ENCODE measurements around the gene KIF2A. TPM values are rescaled to one million over a fixed set of nuclear protein-coding genes. Genes with fewer than 3 reads are reported as not detected.

Gene KIF2A
- 42.9 TPM for total RNA-seq (2021; ENCODE audit: unreplicated experiment)
- 12.5 and 19.4 TPM in 2 replicates for polyA plus RNA-seq (2012)
- Bru-seq, nascent RNA, result percentile 78 among the genes with signal in this experiment
- BruChase-seq, experiment 1, labeled RNA remaining after a 6-hour chase, result percentile 80 among the genes with signal in this experiment
- percentile 75 among the genes with signal in this experiment for BruChase-seq, experiment 2, labeled RNA remaining after a 2-hour chase
- long read RNA-seq, transcript KIF2A-202 (20 exons, 2,539 nt), result major isoform, 12 of 40 reads
- long read RNA-seq, partial matches to known transcripts, result 3 of 40 reads
- long read RNA-seq, other reads (novel, unspliced or antisense), result 25 of 40 reads

DNA sequence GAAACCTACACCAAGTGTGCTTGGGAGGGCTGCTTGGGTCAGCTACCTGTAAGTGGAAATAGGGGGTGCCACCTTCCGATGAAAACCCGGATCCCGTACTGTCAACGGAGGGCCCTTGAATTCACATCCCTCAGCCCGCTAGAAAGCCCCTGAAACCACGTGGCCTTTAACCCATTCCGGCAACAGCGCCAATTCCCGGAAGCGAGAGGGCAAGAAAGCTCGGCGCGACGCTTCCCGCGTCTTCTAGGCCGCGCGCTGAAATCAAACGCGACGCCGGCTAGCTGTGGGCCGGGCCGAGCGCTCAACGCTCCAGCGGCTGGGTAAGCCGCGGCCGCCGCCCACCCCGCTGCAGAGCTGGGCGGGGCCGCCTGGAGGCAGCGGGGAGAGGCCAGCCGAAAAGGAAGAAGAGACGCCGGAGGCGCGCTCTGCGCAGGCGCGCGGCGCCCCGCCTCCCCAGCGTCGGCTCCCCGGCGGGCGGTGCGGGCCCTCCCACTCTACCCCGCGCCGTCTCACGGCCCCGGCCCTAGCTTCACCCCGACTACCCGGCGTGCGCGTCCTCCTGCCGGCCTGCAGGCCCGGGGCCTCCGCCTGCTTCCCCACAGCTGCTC lies at the start of gene KIF2A:
Gene KIF2A (plus strand): TSS at position 492 of the 608 bp plus-strand sequence. CDS start 267 bp downstream, outside the sequence.
- POLR2A ChIA-PET, result interaction anchor here (0.8 to 0.9 kb wide), 2 partner anchors 9 to 23 kb away, joined by 3 to 4 read pairs; no protein-coding TSS in a partner anchor
- Histone ChIP-seq H4K20me1 (ENCODE audit: insufficient read depth) (no peaks in the 10 kb centered on the region; the same call in 1 of the 2 replicates), H3K4me1 (ENCODE audit: control insufficient read depth in 1 of 2, insufficient read depth in 2 of 2, low read length in 2 of 2) (peaks cover 10 to 20% of the 10 kb centered on the region in 2 experiments), H3K9me2 (ENCODE audit: insufficient read depth) (no peaks in the 10 kb centered on the region), H2AFZ (ENCODE audit: low read depth, low read length, poor library complexity, severe bottlenecking) (peak within 1 kb of the TSS; percentile 81), H3K4me2 (ENCODE audit: low read length) (peak within 1 kb of the TSS; percentile 88), H3K79me2 (ENCODE audit: insufficient read depth, low read length) (peaks cover 46% of the 10 kb centered on the region), H3K4me3 (replicated peaks in 1 of 2; ENCODE audit: low read depth in 1 of 2, low read length in 2 of 2) (peak within 1 kb of the TSS; percentile 73 to 87), H3K36me3 (ENCODE audit: control insufficient read depth in 1 of 2, insufficient read depth in 2 of 2, low read length in 2 of 2) (no peaks in the 10 kb centered on the region), H3K9me3 (ENCODE audit: control insufficient read depth in 1 of 2, insufficient read depth in 1 of 2, low read depth in 1 of 2, low read length in 2 of 2) (no peaks in the 10 kb centered on the region), H3K27ac (ENCODE audit: low read depth, low read length) (peak within 1 kb of the TSS; percentile 80), H3K27me3 (ENCODE audit: insufficient read depth, low read length) (no peaks in the 10 kb centered on the region), H3K9ac (ENCODE audit: low read length) (peak within 1 kb of the TSS; percentile 89)
- intact Hi-C loops (cut with micrococcal nuclease), result no loop called here
- no TSS peak for BruUV-seq (replicated peaks)
- peak; percentile 85 for DNase-seq (ENCODE audit: low read depth, low spot score)
- CTCF ChIA-PET, result no interaction called here
- ATAC-seq, result peak; percentile 94
- RAD21 ChIA-PET (ENCODE audit: low non-redundant PET in 1 of 2, low total read pairs in 2 of 2, uncharacterized antibody in 2 of 2, unreplicated experiment in 2 of 2), result no interaction called here
- no peak for TF ChIP-seq EZH2phosphoT487 (IDR thresholded peaks at IDR 0.05; ENCODE audit: borderline replicate concordance)
- TF ChIP-seq POLR2A (IDR thresholded peaks at IDR 0.05; ENCODE audit: borderline replicate concordance, extremely low read depth, insufficient read depth, insufficient read length), result peak; percentile 38
- TF ChIP-seq, protein P1, sequence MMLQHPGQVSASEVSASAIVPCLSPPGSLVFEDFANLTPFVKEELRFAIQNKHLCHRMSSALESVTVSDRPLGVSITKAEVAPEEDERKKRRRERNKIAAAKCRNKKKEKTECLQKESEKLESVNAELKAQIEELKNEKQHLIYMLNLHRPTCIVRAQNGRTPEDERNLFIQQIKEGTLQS (IDR thresholded peaks at IDR 0.05), result no peak
- TF ChIP-seq, protein P2, sequence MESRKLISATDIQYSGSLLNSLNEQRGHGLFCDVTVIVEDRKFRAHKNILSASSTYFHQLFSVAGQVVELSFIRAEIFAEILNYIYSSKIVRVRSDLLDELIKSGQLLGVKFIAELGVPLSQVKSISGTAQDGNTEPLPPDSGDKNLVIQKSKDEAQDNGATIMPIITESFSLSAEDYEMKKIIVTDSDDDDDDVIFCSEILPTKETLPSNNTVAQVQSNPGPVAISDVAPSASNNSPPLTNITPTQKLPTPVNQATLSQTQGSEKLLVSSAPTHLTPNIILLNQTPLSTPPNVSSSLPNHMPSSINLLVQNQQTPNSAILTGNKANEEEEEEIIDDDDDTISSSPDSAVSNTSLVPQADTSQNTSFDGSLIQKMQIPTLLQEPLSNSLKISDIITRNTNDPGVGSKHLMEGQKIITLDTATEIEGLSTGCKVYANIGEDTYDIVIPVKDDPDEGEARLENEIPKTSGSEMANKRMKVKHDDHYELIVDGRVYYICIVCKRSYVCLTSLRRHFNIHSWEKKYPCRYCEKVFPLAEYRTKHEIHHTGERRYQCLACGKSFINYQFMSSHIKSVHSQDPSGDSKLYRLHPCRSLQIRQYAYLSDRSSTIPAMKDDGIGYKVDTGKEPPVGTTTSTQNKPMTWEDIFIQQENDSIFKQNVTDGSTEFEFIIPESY (IDR thresholded peaks at IDR 0.05; ENCODE audit: extremely low read depth, insufficient replicate concordance, low read length), result no peak
- peak; percentile 50; the same call in 1 of the 2 replicates for TF ChIP-seq EGR1 (IDR thresholded peaks at IDR 0.05; ENCODE audit: low read depth)
- TF ChIP-seq SIN3A (IDR thresholded peaks at IDR 0.05; ENCODE audit: low read depth), result peak; percentile 70; the same call in 1 of the 2 replicates
- peak; percentile 83 for TF ChIP-seq ELF1 (IDR thresholded peaks at IDR 0.05; ENCODE audit: borderline replicate concordance, low read depth)
- TF ChIP-seq TCF7L2 (IDR thresholded peaks at IDR 0.05; ENCODE audit: borderline replicate concordance, extremely low read depth, insufficient read depth, insufficient read length), result peak; percentile 97
- TF ChIP-seq RAD21 (IDR thresholded peaks at IDR 0.05; ENCODE audit: low read depth), result no peak
- no peak for TF ChIP-seq FOSL1 (IDR thresholded peaks at IDR 0.05; ENCODE audit: low read depth)
- peak; percentile 77 for TF ChIP-seq ZFX (IDR thresholded peaks at IDR 0.05)
- TF ChIP-seq YY1 (IDR thresholded peaks at IDR 0.05; ENCODE audit: extremely low read depth, insufficient replicate concordance, low read depth, low read length), result peak; percentile 38
- no peak; the same call in 1 of the 2 replicates for TF ChIP-seq SRF (IDR thresholded peaks at IDR 0.05; ENCODE audit: low read depth)
- TF ChIP-seq, protein P3, sequence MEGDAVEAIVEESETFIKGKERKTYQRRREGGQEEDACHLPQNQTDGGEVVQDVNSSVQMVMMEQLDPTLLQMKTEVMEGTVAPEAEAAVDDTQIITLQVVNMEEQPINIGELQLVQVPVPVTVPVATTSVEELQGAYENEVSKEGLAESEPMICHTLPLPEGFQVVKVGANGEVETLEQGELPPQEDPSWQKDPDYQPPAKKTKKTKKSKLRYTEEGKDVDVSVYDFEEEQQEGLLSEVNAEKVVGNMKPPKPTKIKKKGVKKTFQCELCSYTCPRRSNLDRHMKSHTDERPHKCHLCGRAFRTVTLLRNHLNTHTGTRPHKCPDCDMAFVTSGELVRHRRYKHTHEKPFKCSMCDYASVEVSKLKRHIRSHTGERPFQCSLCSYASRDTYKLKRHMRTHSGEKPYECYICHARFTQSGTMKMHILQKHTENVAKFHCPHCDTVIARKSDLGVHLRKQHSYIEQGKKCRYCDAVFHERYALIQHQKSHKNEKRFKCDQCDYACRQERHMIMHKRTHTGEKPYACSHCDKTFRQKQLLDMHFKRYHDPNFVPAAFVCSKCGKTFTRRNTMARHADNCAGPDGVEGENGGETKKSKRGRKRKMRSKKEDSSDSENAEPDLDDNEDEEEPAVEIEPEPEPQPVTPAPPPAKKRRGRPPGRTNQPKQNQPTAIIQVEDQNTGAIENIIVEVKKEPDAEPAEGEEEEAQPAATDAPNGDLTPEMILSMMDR (IDR thresholded peaks at IDR 0.05 in 2 of 3, conservative IDR thresholded peaks at IDR 0.05 in 1 of 3; ENCODE audit: borderline replicate concordance in 1 of 3, insufficient read depth in 1 of 3, low read depth in 2 of 3, low read length in 2 of 3), result no peak
- no peak for TF ChIP-seq SP1 (IDR thresholded peaks at IDR 0.05; ENCODE audit: low read depth)
- no peak for TF ChIP-seq JUND (IDR thresholded peaks at IDR 0.05)
- TF ChIP-seq, protein P4, sequence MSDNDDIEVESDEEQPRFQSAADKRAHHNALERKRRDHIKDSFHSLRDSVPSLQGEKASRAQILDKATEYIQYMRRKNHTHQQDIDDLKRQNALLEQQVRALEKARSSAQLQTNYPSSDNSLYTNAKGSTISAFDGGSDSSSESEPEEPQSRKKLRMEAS (IDR thresholded peaks at IDR 0.05), result peak; percentile 99
- no peak for TF ChIP-seq EZH2 (IDR thresholded peaks at IDR 0.05)
- TF ChIP-seq CEBPB (IDR thresholded peaks at IDR 0.05; ENCODE audit: low read depth), result no peak
- TF ChIP-seq POLR2AphosphoS5 (IDR thresholded peaks at IDR 0.05; ENCODE audit: low read depth, low read length), result peak; percentile 69
- TF ChIP-seq CBX3 (IDR thresholded peaks at IDR 0.05; ENCODE audit: low read depth), result peak; percentile 89

Data from HCT116 (cell line).